Uterus (tissue), 4 donors: Measurements from ENCODE around the gene TMEM125. TPM values are rescaled to one million over a fixed set of nuclear protein-coding genes. Genes with fewer than 3 reads are reported as not detected.
A peak's percentile ranks its signal among the peaks of the same experiment; 100 is the strongest.

Experiments used
- DNase-seq, 2 donors: peaks; one replicate each; pipeline ENCODE4 v3.0.0-alpha.2; 2019 to 2020
- H3K27ac ChIP-seq, 2 donors: fragments of 200-600 bp; sonication (generic); 1 replicate in 1 of 2; 2 replicates in 1 of 2; pipeline ENCODE4 v1.5.1; 2016 to 2018
- H3K27me3 ChIP-seq, 2 donors: fragments of 200-600 bp; sonication (generic); one replicate each; pipeline ENCODE4 v1.5.1; 2018 to 2019; ENCODE audit warnings: control low read depth in 1 of 2
- H3K36me3 ChIP-seq, 2 donors: fragments of 200-600 bp; sonication (generic); one replicate each; pipeline ENCODE4 v1.5.1; 2019; ENCODE audit warnings: control low read depth in 1 of 2
- H3K4me1 ChIP-seq, 2 donors: fragments of 200-600 bp; sonication (generic); one replicate each; pipeline ENCODE4 v1.5.1; 2018 to 2019; ENCODE audit warnings: control low read depth in 1 of 2
- H3K4me3 ChIP-seq, 2 donors: fragments of 200-600 bp; sonication (generic); 1 replicate in 1 of 2; 2 replicates in 1 of 2; pipeline ENCODE4 v1.5.1; 2018 to 2019; ENCODE audit warnings: mild to moderate bottlenecking in 1 of 2
- H3K9me3 ChIP-seq, 2 donors: fragments of 200-600 bp; sonication (generic); one replicate each; pipeline ENCODE4 v1.5.1; 2019; ENCODE audit warnings: control low read depth in 1 of 2
- POLR2A ChIP-seq, 2 donors: fragments of 450-650 bp; IDR thresholded peaks; one replicate each; pipeline ENCODE4 v1.6.1; 2016; ENCODE audit warnings: antibody characterized with exemption in 2 of 2, mild to moderate bottlenecking in 1 of 2, moderate library complexity in 1 of 2
- intact Hi-C: fragments of 100-400 bp; cut with DNase I; formaldehyde crosslinking; loops from one replicate; pipeline ENCODE4 v1.15.1; 2023; ENCODE audit warnings: low total_unique reads
- total RNA-seq, 4 donors: library from RNA; depleted of rRNA in 3 of 4; stranded (reverse); fragments of >200 nt in 3 of 4; gene quantifications; one replicate each; pipeline versions ENCODE4 v1.1.0 to v1.2.4, GENCODE V29; 2014 to 2023
- TF ChIP-seq, protein P1 (sequence below), 4 experiments: fragments of 200-600 bp in 2 of 4; fragments of 450-650 bp in 2 of 4; sonication (generic) in 2 of 4; IDR thresholded peaks; one replicate each; pipeline ENCODE4 v1.5.1; 2016 to 2019; ENCODE audit warnings: antibody characterized with exemption in 4 of 4, mild to moderate bottlenecking in 2 of 4, moderate library complexity in 1 of 4
- donor health status: DM: yes; HTN: yes; CAD: no.

The TMEM125 gene
- total RNA-seq, 4 donors from 2014 or later = 0.55 to 3.6 TPM; not detected in 2

DNA sequence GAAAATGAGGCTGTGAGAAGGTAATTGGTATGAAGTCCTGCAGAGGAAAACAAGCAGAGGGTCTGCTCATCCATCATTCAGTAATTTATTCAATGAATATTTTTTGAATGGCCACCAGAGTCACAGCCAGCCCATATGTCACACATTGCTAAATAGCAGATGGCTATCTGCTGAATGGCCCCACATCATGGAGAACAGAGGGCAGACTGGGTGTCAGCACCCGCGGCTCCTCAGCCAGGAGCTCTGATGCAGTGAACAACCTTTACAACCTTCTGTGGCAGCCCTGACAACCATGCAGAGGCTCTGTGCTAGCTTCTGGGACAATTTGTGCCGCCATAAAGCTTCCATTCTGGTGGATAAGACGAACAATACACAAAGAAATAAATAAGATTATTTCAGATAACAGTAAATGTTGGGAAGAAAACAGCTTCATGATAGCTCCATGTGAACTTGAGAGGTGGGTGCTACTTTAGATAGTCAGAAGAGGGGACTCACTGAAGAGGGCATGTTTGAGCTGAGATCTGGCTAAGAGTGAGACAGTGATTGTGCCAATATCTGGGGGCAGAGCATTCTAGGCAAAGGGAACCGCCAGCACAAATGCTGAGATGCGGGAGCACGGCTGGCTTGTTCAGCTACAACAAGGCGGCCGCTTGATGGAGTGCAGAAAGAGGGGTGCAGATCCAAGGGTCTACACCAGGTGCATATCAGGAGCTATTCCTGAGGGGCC is 18.4 kb downstream of the TMEM125 start:
- TF ChIP-seq, protein P1, sequence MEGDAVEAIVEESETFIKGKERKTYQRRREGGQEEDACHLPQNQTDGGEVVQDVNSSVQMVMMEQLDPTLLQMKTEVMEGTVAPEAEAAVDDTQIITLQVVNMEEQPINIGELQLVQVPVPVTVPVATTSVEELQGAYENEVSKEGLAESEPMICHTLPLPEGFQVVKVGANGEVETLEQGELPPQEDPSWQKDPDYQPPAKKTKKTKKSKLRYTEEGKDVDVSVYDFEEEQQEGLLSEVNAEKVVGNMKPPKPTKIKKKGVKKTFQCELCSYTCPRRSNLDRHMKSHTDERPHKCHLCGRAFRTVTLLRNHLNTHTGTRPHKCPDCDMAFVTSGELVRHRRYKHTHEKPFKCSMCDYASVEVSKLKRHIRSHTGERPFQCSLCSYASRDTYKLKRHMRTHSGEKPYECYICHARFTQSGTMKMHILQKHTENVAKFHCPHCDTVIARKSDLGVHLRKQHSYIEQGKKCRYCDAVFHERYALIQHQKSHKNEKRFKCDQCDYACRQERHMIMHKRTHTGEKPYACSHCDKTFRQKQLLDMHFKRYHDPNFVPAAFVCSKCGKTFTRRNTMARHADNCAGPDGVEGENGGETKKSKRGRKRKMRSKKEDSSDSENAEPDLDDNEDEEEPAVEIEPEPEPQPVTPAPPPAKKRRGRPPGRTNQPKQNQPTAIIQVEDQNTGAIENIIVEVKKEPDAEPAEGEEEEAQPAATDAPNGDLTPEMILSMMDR (IDR thresholded peaks at IDR 0.05) = no peak
- no peak for TF ChIP-seq POLR2A (IDR thresholded peaks at IDR 0.05)
- intact Hi-C loops = no loop called here
- no peaks in the 10 kb centered on the region for H3K4me1 ChIP-seq
- no peak overlapping the region for H3K27ac ChIP-seq
- DNase-seq = no peak
- H3K27me3 ChIP-seq = no peaks in the 10 kb centered on the region
- no peaks in the 10 kb centered on the region for H3K9me3 ChIP-seq
- H3K36me3 ChIP-seq = no peaks in the 10 kb centered on the region
- no peak overlapping the region for H3K4me3 ChIP-seq

GRCh38 chr1:43288785-43289706 is 19.3 kb downstream of the TMEM125 start:
- intact Hi-C loops = no loop called here
- no peaks in the 10 kb centered on the region for H3K4me1 ChIP-seq
- no peaks in the 10 kb centered on the region for H3K36me3 ChIP-seq
- DNase-seq = no peak
- TF ChIP-seq, protein P1 (IDR thresholded peaks at IDR 0.05) = no peak
- no peak for TF ChIP-seq POLR2A (IDR thresholded peaks at IDR 0.05)
- no peak overlapping the region for H3K27ac ChIP-seq
- H3K27me3 ChIP-seq = no peaks in the 10 kb centered on the region
- no peaks in the 10 kb centered on the region for H3K9me3 ChIP-seq
- H3K4me3 ChIP-seq = no peak overlapping the region

- no peaks in the 10 kb centered on the region for H3K9me3 ChIP-seq
- H3K4me1 ChIP-seq = no peaks in the 10 kb centered on the region
- no peak for TF ChIP-seq POLR2A (IDR thresholded peaks at IDR 0.05)
- intact Hi-C loops = no loop called here
- H3K27ac ChIP-seq = no peak overlapping the region
- DNase-seq = no peak
- H3K27me3 ChIP-seq = no peaks in the 10 kb centered on the region
- H3K36me3 ChIP-seq = no peaks in the 10 kb centered on the region
- H3K4me3 ChIP-seq = no peak overlapping the region
Observed at GRCh38 chr1:43292216-43292615, 22.4 kb downstream of the TMEM125 start.

GRCh38 chr1:43292679-43293078 is 22.9 kb downstream of the TMEM125 start:
- H3K27me3 ChIP-seq = no peaks in the 10 kb centered on the region
- H3K4me1 ChIP-seq = no peaks in the 10 kb centered on the region
- TF ChIP-seq POLR2A (IDR thresholded peaks at IDR 0.05) = no peak
- TF ChIP-seq, protein P1 (IDR thresholded peaks at IDR 0.05) = no peak
- no peaks in the 10 kb centered on the region for H3K9me3 ChIP-seq
- no peaks in the 10 kb centered on the region for H3K36me3 ChIP-seq
- no peak for DNase-seq
- H3K27ac ChIP-seq = peak overlapping the region in 1 of 2 donors; percentile 75
- intact Hi-C loops = no loop called here
- no peak overlapping the region for H3K4me3 ChIP-seq

DNA sequence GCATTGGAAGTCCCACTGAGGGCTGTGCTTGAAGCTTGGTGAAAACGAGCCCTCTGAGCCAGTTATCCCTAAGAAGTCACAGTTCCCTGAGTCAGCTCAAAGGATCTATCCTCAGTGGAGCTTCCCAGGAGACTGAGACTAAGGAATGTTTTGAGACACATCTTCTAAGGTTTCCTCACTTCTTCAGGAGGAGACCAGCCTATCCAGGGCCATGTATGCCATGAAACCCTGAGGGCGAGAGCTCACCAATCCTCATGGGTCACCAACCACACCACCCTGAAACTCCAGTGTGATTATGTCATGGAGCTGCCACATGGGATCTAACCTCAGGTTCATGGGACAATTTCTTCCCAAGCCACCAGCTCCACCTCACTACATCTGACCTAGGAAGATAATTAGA is 23.4 kb downstream of the TMEM125 start:
- Histone ChIP-seq H3K36me3 (no peaks in the 10 kb centered on the region), H3K27me3 (no peaks in the 10 kb centered on the region), H3K4me3 (no peak overlapping the region), H3K4me1 (no peaks in the 10 kb centered on the region), H3K9me3 (no peaks in the 10 kb centered on the region), H3K27ac (peak overlapping the region in 1 of 2 donors; percentile 75)
- TF ChIP-seq POLR2A (IDR thresholded peaks at IDR 0.05) = no peak
- TF ChIP-seq, protein P1 (IDR thresholded peaks at IDR 0.05) = no peak
- no peak for DNase-seq
- intact Hi-C loops = no loop called here
